IPS-NIHi11 (cell line): ENCODE data around the gene EIF2AK2.

Experiments
- DNase-seq: peaks from one replicate; pipeline ENCODE4 v3.0.0; 2012; ENCODE audit warnings: mixed read lengths, low spot score

Gene EIF2AK2

DNA sequence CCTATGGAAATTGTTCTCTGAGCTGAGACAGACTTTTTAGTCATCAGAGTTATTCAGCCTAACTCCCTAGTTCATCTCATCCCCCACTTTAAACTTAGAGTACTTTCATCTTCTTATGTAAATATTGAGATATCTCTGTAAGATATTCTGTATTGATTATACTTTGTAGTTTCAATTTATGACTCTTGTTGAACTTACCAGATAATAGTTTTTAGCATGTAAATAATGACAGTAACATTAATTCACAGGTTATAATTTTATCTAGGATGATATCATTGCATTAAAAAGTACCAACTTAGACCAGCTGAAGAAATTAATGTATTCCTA lies 14.8 kb upstream of the EIF2AK2 start:
- DNase-seq, result no peak

DNA sequence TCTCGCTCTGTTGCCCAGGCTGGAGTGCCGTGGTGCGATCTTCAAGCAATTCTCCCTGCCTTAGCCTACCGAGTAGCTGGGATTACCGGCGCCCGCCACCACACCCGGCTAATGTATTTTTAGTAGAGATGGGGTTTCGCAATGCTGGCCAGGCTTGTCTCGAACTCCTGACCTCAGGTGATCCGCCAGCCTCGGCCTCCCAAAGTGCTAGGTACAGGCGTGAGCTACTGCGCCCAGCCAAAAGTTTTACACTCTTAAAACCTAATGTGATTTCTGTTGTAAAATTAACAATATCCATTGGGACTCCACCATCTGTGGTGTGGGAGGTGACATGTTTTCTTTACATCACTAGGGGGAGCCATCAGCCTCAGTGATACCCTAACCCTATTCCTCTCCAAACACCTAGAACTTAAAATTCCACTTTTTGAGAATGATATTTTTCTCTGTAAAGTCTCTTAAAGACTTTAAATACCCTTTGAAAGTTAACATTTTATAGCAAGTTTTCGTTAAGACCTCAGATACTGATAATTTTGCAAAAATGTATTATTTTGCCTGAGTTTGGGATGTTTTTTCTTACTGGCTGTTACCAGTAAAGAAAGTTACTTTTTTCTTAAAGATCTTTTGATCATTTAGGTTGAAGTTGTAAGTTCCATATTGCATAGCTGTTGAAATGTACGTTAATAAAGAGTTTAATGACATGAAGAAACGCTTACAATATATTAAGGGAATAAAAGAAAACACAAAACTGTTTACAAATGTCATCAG lies 11.6 kb upstream of the EIF2AK2 start:
- DNase-seq, result peak; percentile 82

DNA sequence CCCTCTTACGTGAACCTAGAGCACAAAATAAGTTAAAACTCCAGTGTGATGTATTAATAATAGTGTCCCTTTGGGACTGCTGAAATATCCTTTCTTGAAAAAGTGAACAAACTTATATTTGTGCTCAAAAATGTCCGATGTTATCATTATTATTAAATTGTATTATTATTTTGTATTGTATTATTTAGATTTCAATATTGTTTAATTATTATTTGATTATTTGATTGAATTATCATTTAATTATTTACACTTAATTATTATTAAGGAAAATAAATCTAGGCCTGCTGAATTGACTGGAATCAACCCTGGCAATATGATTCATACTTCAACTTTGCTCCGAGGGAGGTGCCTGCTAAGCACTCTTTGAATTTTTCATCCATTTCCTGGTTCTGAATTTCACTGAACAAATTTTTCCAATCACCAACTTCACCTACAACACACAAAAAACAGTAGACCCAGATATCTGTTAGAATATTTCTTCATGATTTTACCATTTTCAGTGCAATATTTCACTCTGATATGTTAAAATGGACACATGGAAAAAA lies 10.9 kb upstream of the EIF2AK2 start:
- no peak for DNase-seq

DNA sequence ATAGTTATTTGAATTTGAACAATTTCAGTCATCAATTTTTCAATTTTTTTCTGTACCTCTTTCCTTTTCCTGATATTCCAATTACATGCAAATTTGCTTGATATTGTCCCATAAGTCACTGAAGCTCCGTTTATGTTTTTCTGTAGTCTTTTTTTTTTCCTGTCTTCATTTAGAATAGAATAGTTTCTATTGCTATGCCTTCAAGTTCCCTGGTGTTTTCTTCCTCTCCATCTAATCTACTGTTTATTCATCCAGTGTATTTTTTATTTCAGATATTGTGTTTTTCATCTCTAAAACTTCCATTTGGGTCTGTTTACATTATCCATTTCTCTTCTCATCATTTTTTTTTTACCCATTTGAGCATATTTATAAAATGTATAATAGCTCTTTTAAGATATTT lies 8.0 kb upstream of the EIF2AK2 start:
- DNase-seq, result no peak

DNA sequence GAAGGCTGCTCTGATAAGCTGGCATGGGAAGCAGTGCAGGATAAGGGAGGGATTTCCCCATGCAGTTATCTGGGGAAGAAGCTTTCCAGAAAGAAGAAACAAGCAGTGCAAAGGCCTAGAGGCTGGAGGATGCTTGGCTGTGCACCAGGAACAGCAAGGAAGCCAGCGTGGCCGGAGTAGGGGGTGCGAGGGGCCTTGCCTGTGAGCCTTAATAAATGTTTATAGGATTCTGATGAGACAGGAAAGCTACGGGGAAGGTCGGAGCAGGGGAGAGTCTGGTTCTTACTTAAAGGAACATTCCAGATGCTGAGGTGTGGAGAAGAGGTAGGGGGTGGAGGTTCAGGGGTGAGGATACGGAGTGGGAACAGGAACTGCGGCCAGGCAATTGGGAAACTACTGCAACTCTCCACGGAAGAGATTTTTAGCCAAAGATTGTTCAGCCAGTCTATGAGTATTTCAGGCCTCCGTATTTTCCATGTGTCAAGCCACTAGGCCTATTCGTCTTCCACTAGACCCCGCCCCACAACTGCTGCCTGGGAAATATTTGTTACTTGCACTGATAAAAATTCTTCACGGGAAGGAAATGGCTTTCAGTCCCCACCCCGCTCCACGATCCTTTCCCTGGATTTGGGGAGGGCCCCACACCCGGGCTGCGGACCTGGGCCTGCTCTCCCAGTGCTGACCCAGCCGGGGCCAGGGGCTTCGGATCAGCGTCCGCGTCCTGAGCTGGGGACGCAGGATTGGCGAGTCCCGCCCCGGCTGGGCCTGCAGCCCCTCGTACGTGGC lies 516 bp downstream of the EIF2AK2 start:
- DNase-seq, result peak; percentile 21

DNA sequence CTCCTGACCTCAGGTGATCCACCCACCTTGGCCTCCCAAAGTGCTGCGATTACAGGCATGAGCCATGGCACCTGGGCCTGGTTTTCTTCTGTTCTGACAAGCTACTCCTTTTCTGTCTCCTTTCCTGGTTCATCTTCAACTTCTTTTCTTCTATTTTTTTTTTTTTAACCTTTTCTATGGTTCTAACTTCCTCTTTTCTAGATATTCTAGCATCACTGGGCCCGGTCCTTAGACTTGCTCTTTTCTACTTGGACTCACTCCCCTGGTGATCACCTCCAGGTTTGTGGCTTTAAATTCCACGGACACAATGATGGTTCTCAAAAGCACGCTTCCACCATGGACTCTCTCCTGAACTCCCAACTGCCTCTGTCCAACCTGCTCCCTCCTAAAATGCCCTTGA lies 2.0 kb downstream of the EIF2AK2 start:
- no peak for DNase-seq

DNA sequence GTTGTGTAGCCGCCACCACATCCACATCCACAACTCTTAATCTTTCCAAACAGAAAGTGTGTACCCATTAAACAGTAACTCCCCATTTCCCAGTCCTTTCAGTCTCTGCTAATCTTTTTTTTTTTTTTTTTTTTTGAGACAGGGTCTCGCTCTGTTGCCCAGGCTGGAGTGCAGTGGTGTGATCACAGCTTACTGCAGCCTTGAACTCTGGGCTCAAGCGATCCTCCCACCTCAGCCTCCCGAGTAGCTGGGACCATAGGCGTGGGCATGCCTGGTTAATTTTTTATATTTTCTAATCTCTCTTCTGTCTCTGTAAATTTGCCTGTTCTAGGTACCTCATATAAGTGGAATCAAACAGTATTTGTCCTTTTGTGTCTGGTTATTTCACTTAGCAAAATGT lies 3.6 kb downstream of the EIF2AK2 start:
- DNase-seq, result no peak

DNA sequence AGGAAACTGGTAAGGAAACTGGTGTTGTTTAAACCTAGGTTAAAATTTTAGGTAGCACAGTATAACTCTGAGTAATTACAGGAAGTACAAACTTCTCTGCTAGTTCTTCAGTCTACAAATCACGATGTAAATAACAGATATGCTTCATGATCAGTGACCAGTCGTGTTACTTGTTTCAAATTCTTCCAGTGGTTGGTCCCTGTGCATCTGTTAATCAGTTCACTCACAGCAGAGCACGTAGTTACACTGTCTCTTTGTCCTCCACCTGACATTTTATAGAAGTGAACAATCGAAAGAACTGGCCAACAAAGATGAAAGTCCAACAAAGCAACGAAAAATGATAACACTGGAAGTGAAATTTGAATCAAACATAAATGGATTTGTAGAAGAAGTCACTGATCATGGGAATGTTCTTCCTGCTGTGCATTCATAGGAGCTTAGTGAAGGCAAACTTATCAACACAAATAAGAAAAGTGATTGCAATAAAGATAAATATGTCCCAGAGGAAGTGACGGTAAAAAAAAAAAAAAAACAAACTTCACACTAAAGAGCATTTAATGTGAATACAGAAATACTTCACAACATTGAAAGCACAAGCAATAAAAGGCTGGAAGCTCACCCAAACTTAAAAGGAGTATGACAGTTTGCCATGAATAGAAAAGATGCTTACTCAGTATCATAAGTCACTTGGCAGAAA lies 7.0 kb downstream of the EIF2AK2 start:
- DNase-seq, result no peak

DNA sequence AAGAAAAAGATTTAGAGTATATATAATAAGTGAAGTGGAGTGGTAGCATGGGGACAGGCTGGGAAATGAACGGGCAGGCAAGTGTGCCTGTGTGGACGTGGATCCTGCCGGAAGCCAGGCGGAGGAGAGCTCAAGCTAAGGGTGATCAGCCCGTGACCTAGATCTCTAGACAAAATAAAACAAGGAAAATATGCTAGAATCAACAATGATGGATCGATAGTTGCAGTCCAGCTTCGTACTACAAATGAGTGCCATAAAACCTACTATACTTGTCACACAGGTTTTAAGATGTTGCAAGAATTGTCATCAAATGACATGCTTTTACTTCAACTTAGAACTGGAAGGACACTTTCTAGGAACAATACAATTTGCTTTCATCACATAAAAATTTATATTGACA lies 8.5 kb downstream of the EIF2AK2 start:
- DNase-seq, result no peak

DNA sequence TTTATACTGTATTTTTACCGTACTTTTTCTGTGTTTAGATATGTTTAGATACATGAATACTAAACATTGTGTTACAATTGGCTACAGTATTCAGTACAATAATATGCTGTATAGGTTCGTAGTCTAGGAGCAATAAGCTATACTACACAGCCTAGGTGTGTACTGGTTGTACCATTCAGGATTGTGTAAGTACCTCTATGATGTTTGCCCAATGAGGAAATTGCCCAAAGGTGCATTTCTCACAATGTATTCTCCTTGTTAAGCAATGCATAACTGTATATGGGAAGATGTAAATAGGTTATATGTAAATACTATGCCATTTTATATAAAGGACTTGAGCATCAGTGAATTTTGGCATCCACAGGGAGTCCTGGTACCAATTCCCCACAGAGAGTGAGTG lies 10.7 kb downstream of the EIF2AK2 start:
- no peak for DNase-seq

DNA sequence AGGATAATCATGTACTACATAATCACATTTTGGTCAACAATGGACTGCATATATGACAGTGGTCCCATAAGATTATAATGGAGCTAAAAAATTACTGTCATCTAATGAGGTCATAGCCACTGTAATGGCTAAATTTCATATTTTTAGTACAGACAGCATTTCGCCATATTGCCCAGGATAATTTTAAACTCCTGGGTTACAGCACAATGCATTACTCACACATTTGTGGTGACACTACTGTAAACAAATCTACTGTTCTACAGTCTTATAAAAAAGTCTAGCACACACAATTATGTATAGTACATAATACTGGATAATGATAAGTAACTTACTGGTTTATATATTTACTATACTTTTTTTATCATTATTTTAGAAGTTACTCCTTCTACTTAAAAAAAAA lies 12.8 kb downstream of the EIF2AK2 start:
- no peak for DNase-seq

DNA sequence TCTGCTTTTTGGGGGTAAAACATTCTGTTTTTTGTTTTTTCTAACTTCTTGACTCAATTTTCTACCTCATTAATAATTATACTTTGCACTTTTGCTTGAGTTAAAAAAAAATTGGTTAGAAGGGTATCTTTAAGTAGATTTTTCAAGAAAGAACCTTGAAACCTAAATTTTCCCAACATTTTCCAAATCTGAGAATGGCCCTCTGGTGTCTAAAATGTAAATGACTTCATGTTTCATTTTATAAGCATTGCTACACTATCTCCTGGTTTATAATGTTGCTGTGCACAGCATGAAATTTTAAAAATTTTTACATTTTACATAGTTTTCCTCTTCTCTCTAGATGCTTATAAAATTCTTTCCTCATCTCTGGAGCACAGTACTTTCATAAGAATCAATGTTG lies 14.2 kb downstream of the EIF2AK2 start:
- DNase-seq, result no peak

DNA sequence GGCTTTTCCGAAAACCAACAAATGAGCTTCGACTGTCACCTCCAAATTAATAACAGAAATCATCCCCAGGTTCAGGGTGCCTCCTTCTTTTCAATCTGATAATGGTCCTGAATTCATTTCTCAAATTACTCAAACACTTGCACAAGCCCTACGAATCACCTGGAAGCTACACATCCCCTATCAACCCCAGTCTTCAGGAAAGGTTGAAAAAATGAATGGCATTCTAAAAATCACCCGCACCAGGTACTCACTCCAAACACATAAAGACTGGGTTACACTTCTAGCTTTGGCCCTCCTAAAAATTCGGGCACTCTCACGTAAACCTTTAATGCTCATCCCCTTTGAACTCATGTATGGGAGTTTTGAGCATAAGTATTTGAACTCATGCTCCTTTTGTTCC lies 23.9 kb downstream of the EIF2AK2 start:
- no peak for DNase-seq

DNA sequence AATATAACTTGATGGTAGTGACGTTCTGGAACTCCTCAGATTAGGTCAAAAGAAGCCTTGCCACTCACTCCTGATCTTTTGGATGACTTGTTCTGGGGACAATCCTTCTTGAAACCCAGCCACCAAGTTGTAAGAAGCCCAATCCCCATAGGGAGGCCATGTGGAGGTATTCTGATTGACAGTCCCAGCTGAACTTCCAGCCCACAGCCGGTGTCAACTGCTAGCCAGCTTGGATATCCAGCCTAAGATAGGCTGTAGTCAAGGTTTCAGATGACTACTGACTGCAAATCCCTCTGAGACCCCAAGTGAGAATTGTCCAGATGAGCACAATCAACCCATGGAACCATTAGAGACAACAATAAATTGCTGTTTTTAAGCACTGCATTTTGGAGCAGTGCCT lies 31.4 kb downstream of the EIF2AK2 start:
- no peak for DNase-seq

DNA sequence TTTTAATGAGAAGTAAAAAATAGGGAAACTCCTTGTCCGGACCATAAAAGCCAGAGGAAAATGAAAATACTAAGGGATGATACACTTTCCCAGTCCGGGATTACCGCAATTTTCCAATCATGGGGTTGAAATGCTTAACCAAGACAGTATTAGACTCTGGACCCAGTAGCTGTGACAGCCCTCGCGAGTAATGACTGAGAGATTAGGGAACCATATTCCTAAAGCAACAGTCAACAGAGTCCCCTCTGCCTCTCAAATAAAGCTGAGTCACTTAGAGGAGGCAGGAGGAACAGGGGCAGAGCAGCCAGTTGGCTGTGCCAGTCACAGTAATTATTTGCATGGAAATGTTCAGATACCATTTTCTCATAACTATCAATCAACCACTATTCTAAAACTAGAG lies 37.6 kb downstream of the EIF2AK2 start:
- no peak for DNase-seq

DNA sequence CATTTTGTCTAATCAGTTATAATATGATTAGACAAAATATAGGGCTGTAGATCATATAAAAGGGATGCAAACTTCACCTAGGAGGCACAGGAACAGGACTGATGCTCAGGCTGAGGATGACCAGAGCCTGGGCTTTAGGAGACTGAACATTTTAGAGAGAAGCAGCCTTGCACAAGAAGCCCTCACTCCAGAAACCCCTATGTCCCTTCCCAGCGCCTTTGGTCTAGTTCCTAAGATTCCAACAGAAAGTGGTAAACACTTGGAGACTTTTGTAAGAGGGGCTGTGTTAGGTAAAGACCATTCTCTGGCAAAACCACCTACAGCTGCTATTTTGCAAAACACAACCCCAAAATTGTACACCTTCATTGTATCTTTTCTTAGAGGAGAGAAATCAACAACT lies 39.2 kb downstream of the EIF2AK2 start:
- no peak for DNase-seq

DNA sequence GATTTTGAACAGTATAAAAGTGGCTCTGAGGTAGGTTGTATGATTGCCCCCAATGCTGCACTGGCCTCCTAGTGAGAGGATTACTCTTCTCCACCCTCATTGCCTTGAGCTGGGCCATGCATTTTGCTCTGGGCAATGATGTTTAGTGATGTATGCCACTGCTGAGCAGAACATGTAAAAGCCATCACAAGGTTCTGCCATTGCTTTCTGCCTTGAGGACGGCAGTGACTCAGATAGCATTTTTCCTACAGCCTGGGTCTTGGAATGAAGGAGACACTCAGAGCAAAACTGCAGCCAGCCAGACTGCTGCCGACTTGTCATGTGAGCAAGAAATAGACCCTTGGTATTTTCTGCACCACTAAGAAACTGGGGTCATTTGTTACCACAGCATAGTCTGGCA lies 44.8 kb downstream of the EIF2AK2 start:
- no peak for DNase-seq

DNA sequence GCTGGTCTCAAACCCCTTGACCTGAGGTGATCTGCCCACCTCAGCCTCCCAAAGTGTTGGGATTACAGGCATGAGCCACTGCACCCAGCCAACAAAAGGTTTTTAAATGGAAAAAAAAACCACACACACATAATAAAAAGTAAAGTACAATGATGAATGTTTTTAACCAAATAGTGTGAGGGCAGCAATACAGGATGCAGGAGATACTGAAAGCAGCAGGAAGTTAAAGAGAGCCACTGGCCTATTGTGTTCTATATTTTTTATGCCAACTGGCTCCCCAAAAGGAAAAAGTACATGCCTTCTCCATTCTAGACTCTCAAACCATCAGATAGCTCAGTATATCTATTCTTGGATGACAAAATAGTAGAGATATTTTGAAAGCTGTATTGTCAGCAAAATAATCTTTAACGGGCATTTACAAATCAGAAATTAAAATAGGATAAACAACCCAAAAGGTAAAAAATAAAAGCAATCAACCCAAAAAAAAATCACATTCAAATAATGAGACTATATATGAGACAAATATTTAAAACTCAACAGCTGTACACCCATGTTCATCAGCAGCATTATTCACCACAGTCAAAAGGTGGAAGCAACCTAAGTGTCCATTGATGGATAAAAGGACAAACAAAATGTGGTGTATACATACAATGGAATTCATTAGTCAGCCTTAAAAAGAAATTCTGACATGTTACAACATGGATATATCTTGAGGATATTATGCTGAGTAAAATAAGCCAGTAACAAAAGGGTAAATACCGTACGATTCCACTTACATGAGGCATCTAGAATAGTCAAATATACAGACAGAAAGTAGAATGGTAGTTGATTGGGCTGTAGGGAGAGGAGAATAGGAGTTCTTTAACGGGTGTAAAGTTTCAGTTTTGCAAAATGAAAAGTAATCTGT lies 46.2 kb downstream of the EIF2AK2 start:
- DNase-seq, result no peak

DNA sequence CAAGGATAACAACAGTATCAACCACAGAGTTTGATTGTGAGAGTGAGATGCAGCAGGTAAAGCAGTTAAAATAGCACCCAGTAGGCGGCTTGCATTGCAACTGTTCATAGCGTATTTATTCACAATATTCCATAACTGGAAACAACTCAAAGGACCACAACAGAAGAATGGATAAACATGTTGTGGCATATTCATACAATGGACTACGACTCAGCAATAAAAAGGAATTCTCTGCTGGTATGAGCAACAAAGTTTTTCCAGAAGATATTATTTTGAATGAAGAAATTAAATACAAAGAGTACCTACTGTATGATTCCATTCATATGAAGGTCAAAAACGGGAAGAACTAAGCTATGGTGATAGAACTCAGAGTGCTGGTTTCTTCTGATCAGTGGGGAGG lies 47.3 kb downstream of the EIF2AK2 start:
- no peak for DNase-seq

DNA sequence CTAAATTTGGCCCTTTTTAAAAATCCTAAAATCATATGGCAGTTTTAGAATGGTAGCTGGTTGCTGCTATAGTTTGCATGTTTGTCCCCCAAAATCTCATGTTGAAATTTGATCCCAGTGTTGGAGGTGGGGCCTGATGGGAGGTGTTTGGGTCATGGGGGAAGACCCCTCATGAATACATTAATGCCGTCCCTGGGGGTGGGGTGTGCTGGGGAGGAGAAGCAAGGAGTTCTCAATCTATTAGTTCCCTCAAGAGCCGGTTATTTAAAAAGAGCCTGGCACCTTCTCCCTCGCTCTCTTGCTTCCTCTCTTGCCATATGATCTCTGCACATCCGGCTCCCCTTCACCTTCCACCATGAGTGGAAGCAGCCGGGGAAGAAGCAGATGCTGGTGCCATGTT lies 51.6 kb downstream of the EIF2AK2 start:
- DNase-seq, result peak; percentile 23

DNA sequence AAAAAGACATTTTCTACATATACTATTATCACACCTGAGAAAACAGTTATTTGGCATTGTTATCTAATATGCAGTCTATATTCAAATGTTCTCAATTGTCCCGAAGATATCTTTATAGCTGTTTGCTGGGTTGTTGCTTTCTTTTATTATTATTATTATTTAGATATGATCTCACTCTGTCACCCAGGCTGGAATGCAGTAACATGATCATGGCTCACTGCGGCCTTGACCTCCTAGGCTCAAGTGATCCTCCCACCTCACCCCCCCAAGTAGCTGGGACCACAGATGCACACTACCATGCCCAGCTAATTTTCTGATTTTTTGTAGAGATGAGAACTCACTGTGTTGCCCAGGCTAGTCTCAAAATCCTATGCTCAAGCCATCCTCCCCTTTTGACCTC lies 52.6 kb downstream of the EIF2AK2 start:
- DNase-seq, result no peak

DNA sequence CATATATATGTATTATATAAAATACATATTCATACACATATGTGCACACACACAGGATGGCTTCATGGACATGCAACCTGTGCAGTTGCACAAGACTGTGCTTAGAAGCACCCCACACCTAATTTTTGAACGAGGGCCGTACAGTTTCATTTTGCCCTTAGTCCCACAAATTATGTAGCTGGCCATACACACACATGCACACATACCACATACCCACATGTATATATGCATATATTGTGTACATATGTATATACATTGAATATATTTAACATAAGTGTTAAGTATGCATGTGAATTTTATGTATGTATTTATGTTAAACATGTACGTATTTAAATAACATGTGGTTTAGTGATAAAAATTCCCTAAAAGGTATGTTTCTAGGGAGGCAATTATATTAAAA lies 54.2 kb downstream of the EIF2AK2 start:
- no peak for DNase-seq
